Osteocyte (in vitro differentiated cells): ENCODE data around the gene LBP. TPM values are rescaled to one million over a fixed set of nuclear protein-coding genes. Genes with fewer than 3 reads are reported as not detected.

Experiments
- DNase-seq: peaks from one replicate; pipeline ENCODE4 v3.0.0; 2021; ENCODE audit warnings: mixed read lengths; ENCODE audit not compliant: unreplicated experiment; ENCODE audit errors: extremely low spot score
- H3K27ac Mint-ChIP-seq: one replicate; pipeline ENCODE4 v1.8.0; 2021; ENCODE audit warnings: mild to moderate bottlenecking, mixed read lengths; ENCODE audit not compliant: unreplicated experiment
- H3K27me3 Mint-ChIP-seq: one replicate; pipeline ENCODE4 v1.8.0; 2021; ENCODE audit warnings: mixed read lengths; ENCODE audit not compliant: unreplicated experiment
- H3K36me3 Mint-ChIP-seq: one replicate; pipeline ENCODE4 v1.8.0; 2021; ENCODE audit warnings: mixed read lengths; ENCODE audit not compliant: unreplicated experiment
- H3K4me1 Mint-ChIP-seq: one replicate; pipeline ENCODE4 v1.8.0; 2021; ENCODE audit warnings: mixed read lengths; ENCODE audit not compliant: unreplicated experiment
- H3K4me3 Mint-ChIP-seq: one replicate; pipeline ENCODE4 v1.8.0; 2021; ENCODE audit warnings: mild to moderate bottlenecking, moderate library complexity, mixed read lengths; ENCODE audit not compliant: unreplicated experiment
- H3K9me3 Mint-ChIP-seq: one replicate; pipeline ENCODE4 v1.8.0; 2021; ENCODE audit warnings: mixed read lengths; ENCODE audit not compliant: unreplicated experiment
- CTCF ChIP-seq: fragments of 200-600 bp; sonication (generic); IDR thresholded peaks from 2 replicates; pipeline ENCODE4 v1.5.0; 2021; ENCODE audit warnings: antibody characterized with exemption, mild to moderate bottlenecking, moderate library complexity
- total RNA-seq: library from RNA; stranded (reverse); gene quantifications from 2 replicates; pipeline ENCODE4 v1.2.1, GENCODE V29; 2021

The LBP gene
- total RNA-seq, 1 donor from 2014 or later, result not detected

- no peak for TF ChIP-seq CTCF
- Mint-ChIP-seq H3K36me3 (no peaks in the 10 kb centered on the region), H3K27me3 (peaks cover 3% of the 10 kb centered on the region), H3K27ac (no peak overlapping the region), H3K9me3 (no peaks in the 10 kb centered on the region), H3K4me3 (no peak overlapping the region), H3K4me1 (peaks cover 7% of the 10 kb centered on the region)
- no peak for DNase-seq
Observed at GRCh38 chr20:38317422-38317821, 28.9 kb upstream of the LBP start.

GRCh38 chr20:38320221-38320620 lies 26.1 kb upstream of the LBP start:
- no peaks in the 10 kb centered on the region for H3K36me3 Mint-ChIP-seq
- no peaks in the 10 kb centered on the region for H3K9me3 Mint-ChIP-seq

GRCh38 chr20:38321959-38322598 lies 24.2 kb upstream of the LBP start:
- Mint-ChIP-seq H3K27me3 (no peaks in the 10 kb centered on the region), H3K4me3 (no peak overlapping the region), H3K4me1 (peaks cover 7% of the 10 kb centered on the region), H3K27ac (no peak overlapping the region), H3K36me3 (peaks cover 1% of the 10 kb centered on the region), H3K9me3 (no peaks in the 10 kb centered on the region)
- peak; percentile 84 for TF ChIP-seq CTCF
- DNase-seq, result no peak

More at GRCh38 chr20:38320221-38320620, 26.1 kb upstream of the LBP start:
- DNase-seq, result no peak
- TF ChIP-seq CTCF, result no peak
- H3K27ac Mint-ChIP-seq, result no peak overlapping the region
- no peak overlapping the region for H3K4me3 Mint-ChIP-seq
- H3K27me3 Mint-ChIP-seq, result no peaks in the 10 kb centered on the region
- peaks cover 7% of the 10 kb centered on the region for H3K4me1 Mint-ChIP-seq

GRCh38 chr20:38324159-38324558 lies 22.1 kb upstream of the LBP start:
- Mint-ChIP-seq H3K36me3 (peaks cover 1% of the 10 kb centered on the region), H3K27me3 (no peaks in the 10 kb centered on the region), H3K27ac (no peak overlapping the region), H3K4me3 (no peak overlapping the region), H3K4me1 (peaks cover 7% of the 10 kb centered on the region), H3K9me3 (no peaks in the 10 kb centered on the region)
- DNase-seq, result no peak
- no peak for TF ChIP-seq CTCF

GRCh38 chr20:38325167-38325566 lies 21.1 kb upstream of the LBP start:
- Mint-ChIP-seq H3K9me3 (no peaks in the 10 kb centered on the region), H3K4me3 (no peak overlapping the region), H3K36me3 (peaks cover 1% of the 10 kb centered on the region), H3K27me3 (no peaks in the 10 kb centered on the region), H3K4me1 (peaks cover 7% of the 10 kb centered on the region), H3K27ac (no peak overlapping the region)
- no peak for DNase-seq
- TF ChIP-seq CTCF, result no peak
